Body of pancreas (tissue), 4 donors: Measurements from ENCODE around the gene PCSK6.
"Not testable (repeated sequence)": the region's sequence is repeated elsewhere in the genome, so short reads cannot be mapped to it uniquely, and the experiment has no call there.

ENCODE experiments used
- POLR2A ChIP-seq, 3 donors: fragments of 450-650 bp; IDR thresholded peaks; one replicate each; pipeline ENCODE4 v1.6.1; 2016; ENCODE audit warnings: antibody characterized with exemption in 3 of 3, mild to moderate bottlenecking in 2 of 3
- TF ChIP-seq, protein P1 (sequence below), 7 experiments: fragments of 450-650 bp in 4 of 7; fragments of 200-600 bp in 3 of 7; sonication (generic) in 3 of 7; IDR thresholded peaks; one replicate each; pipeline ENCODE4 v1.5.1; 2016 to 2019; ENCODE audit warnings: antibody characterized with exemption in 7 of 7

DNA sequence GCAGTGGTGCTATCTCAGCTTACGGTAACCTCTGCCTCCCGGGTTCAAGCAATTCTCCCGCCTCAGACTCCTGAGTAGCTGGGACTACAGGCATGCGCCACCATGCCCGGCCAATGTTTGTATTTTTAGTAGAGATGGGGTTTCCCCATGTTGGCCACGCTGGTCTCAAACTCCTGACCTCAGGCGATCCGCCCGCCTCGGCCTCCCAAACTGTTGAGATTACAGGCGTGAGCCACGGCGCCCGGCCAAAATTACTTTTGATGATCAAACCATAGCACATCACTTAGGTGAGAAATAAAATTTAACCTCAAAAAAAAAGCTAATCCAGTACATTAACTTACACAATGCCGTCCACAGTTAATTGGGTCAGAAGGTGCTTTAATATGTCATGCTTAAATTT is 114.5 kb downstream of the PCSK6 start:
- TF ChIP-seq, protein P1, sequence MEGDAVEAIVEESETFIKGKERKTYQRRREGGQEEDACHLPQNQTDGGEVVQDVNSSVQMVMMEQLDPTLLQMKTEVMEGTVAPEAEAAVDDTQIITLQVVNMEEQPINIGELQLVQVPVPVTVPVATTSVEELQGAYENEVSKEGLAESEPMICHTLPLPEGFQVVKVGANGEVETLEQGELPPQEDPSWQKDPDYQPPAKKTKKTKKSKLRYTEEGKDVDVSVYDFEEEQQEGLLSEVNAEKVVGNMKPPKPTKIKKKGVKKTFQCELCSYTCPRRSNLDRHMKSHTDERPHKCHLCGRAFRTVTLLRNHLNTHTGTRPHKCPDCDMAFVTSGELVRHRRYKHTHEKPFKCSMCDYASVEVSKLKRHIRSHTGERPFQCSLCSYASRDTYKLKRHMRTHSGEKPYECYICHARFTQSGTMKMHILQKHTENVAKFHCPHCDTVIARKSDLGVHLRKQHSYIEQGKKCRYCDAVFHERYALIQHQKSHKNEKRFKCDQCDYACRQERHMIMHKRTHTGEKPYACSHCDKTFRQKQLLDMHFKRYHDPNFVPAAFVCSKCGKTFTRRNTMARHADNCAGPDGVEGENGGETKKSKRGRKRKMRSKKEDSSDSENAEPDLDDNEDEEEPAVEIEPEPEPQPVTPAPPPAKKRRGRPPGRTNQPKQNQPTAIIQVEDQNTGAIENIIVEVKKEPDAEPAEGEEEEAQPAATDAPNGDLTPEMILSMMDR (IDR thresholded peaks at IDR 0.05), result not testable (repeated sequence)
- TF ChIP-seq POLR2A (IDR thresholded peaks at IDR 0.05), result not testable (repeated sequence)
